ENCODE measurements around the gene AGAP3. TPM values are rescaled to one million over a fixed set of nuclear protein-coding genes. Genes with fewer than 3 reads are reported as not detected.
A peak's percentile ranks its signal among the peaks of the same experiment; 100 is the strongest.

The AGAP3 gene
- total and polyA plus RNA-seq, 4 donors, result 3.9 to 27.0 (median 17.6) TPM

- H3K4me3 ChIP-seq (ENCODE audit: low read depth in 1 of 3, low read length in 3 of 3), result peak overlapping the region; percentile 89 to 98 (median 97)
- peaks cover 14 to 24% (median 17%) of the 10 kb centered on the region in 4 donors for H3K36me3 ChIP-seq (ENCODE audit: control insufficient read depth in 4 of 4, insufficient read depth in 3 of 4, low read depth in 1 of 4, low read length in 3 of 4)
- H3K9me3 ChIP-seq (ENCODE audit: control insufficient read depth in 4 of 4, low read length in 3 of 4), result no peaks in the 10 kb centered on the region
- no peak for DNase-seq (ENCODE audit: low spot score)
- no peaks in the 10 kb centered on the region for H3K27me3 ChIP-seq (ENCODE audit: control insufficient read depth in 4 of 4, insufficient read depth in 4 of 4, low read length in 3 of 4)
- no peak overlapping the region for H3K9ac ChIP-seq (ENCODE audit: low read depth in 1 of 2, low read length in 2 of 2)
- no peak overlapping the region for H3K27ac ChIP-seq (ENCODE audit: low read depth in 1 of 2, low read length in 2 of 2)
- TF ChIP-seq ZBTB33 (IDR thresholded peaks at IDR 0.05), result no peak
- TF ChIP-seq EGR1 (IDR thresholded peaks at IDR 0.05; ENCODE audit: low read depth in 2 of 2), result no peak
- TF ChIP-seq TAF1 (conservative IDR thresholded peaks at IDR 0.05), result no peak
- no peak for TF ChIP-seq GABPA (IDR thresholded peaks at IDR 0.05 in 1 of 2, conservative IDR thresholded peaks at IDR 0.05 in 1 of 2)
- TF ChIP-seq RXRA (IDR thresholded peaks at IDR 0.05), result no peak
- no peak for TF ChIP-seq RAD21 (IDR thresholded peaks at IDR 0.05)
- TF ChIP-seq HNF4G (IDR thresholded peaks at IDR 0.05), result no peak
- TF ChIP-seq FOXA1 (IDR thresholded peaks at IDR 0.05), result no peak
- TF ChIP-seq REST (IDR thresholded peaks at IDR 0.05), result no peak
- no peak for TF ChIP-seq CTCF (IDR thresholded peaks at IDR 0.05; ENCODE audit: low read depth, low read length, missing input control)
- TF ChIP-seq YY1 (IDR thresholded peaks at IDR 0.05), result no peak
- no peak for TF ChIP-seq SP1 (IDR thresholded peaks at IDR 0.05)
- TF ChIP-seq JUND (IDR thresholded peaks at IDR 0.05), result no peak
- TF ChIP-seq HNF4A (conservative IDR thresholded peaks at IDR 0.05), result no peak
- no peak for TF ChIP-seq ATF3 (IDR thresholded peaks at IDR 0.05)
- TF ChIP-seq NR2F2 (IDR thresholded peaks at IDR 0.05), result no peak
- H3K4me1 ChIP-seq (ENCODE audit: control insufficient read depth in 4 of 4, insufficient read depth in 4 of 4, low read length in 3 of 4), result peaks cover 17 to 46% (median 33%) of the 10 kb centered on the region in 4 donors
- WGBS, result 85% methylated on average over 27 of the region's 27 CpGs
Observed at GRCh38 chr7:151079199-151079910, 6.9 kb upstream of the AGAP3 start.
